A549 treated with AZD9567 at 1 μM for 4 hours (cell line): ENCODE data around the gene FGF3. TPM values are rescaled to one million over a fixed set of nuclear protein-coding genes. Genes with fewer than 3 reads are reported as not detected.

Experiments
- total RNA-seq: library from RNA; stranded (reverse); fragments of 200-300 nt; extraction: Qiagen RNA extraction; gene quantifications from 5 replicates; pipeline ENCODE4 v1.2.3, GENCODE V29; 2022; ENCODE audit not compliant: insufficient read depth

Gene FGF3
- total RNA-seq = not detected in 5 replicates

GRCh38 chr11:69818603-69819441 is at the start of gene FGF3:
Gene FGF3 (minus strand): TSS chr11:69819416. CDS start chr11:69818933, 483 bp downstream.

GRCh38 chr11:69775163-69775755 is 44.0 kb downstream of the FGF3 start, which contains the start of gene FGF4:
Gene FGF4 (minus strand): TSS chr11:69775341. CDS start chr11:69775084, 257 bp downstream.

Other genes with a start within 250 kb of the FGF3 start
- 211 to 246 TPM (median 227 TPM) in 5 replicates for gene CCND1, start 178.3 kb downstream of the FGF3 start, total RNA-seq
- gene LTO1, start 144.1 kb downstream of the FGF3 start, total RNA-seq = 33.3 to 39.0 TPM (median 34.9 TPM) in 5 replicates
- 0.03 to 0.07 TPM (median 0.04 TPM) in 4 of 5 replicates, not detected in the other for gene FGF19, start 115.4 kb downstream of the FGF3 start, total RNA-seq
- gene FGF4, start 44.1 kb downstream of the FGF3 start, total RNA-seq = 0.02 TPM in 3 of 5 replicates, not detected in the others